SU-DHL-6 (cell line): ENCODE measurements around the gene LRRFIP2.

Experiments used
- H2AFZ ChIP-seq: fragments of 200-600 bp; sonication (generic); 2 replicates; pipeline ENCODE4 v1.6.1; 2014; ENCODE audit warnings: low read depth, mild to moderate bottlenecking, moderate library complexity, mixed read lengths, antibody characterized with exemption, low read length; ENCODE audit not compliant: severe bottlenecking
- H3F3A ChIP-seq: fragments of 200-600 bp; shearing (Covaris generic); 2 replicates; pipeline ENCODE4 v1.6.0; 2016; ENCODE audit warnings: antibody characterized with exemption, mild to moderate bottlenecking; ENCODE audit not compliant: insufficient read depth
- H3K27ac ChIP-seq: fragments of 200-600 bp; sonication (generic); 2 replicates; pipeline ENCODE4 v1.5.1; 2016; ENCODE audit warnings: low read depth, mild to moderate bottlenecking, low read length, moderate library complexity, mixed read lengths
- H3K27me3 ChIP-seq: fragments of 200-600 bp; sonication (generic), shearing (Covaris generic); 2 replicates; pipeline ENCODE4 v1.6.0; 2014; ENCODE audit warnings: mild to moderate bottlenecking, low read length
- H3K36me3 ChIP-seq: fragments of 200-600 bp; sonication (generic); 2 replicates; pipeline ENCODE4 v1.6.1; 2014; ENCODE audit warnings: mild to moderate bottlenecking, low read length, mixed read lengths
- H3K4me2 ChIP-seq: fragments of 300-600, 200-600 bp; shearing (Covaris generic), sonication (generic); 2 replicates; pipeline ENCODE4 v1.6.0; 2014; ENCODE audit warnings: low read length, low read depth, mild to moderate bottlenecking; ENCODE audit not compliant: poor library complexity, severe bottlenecking
- H3K4me3 ChIP-seq: fragments of 200-600 bp; sonication (generic); 2 replicates; pipeline ENCODE4 v1.5.1; 2014; ENCODE audit warnings: antibody characterized with exemption, low read length, mild to moderate bottlenecking, mixed read lengths; ENCODE audit not compliant: insufficient read depth, poor library complexity, severe bottlenecking
- H3K79me2 ChIP-seq: fragments of 200-600 bp; sonication (generic); 2 replicates; pipeline ENCODE4 v1.6.1; 2014; ENCODE audit warnings: mild to moderate bottlenecking, low read length, moderate library complexity; ENCODE audit not compliant: insufficient read depth
- H3K9ac ChIP-seq: fragments of 200-600 bp; sonication (generic); 2 replicates; pipeline ENCODE4 v1.7.0; 2014; ENCODE audit warnings: mild to moderate bottlenecking, low read length
- H3K9me2 ChIP-seq: fragments of 200-600 bp; sonication (generic); replicated peaks from 2 replicates; pipeline ENCODE4 v1.6.1; 2014; ENCODE audit warnings: low read length; ENCODE audit not compliant: insufficient read depth
- H3K9me3 ChIP-seq: fragments of 200-600 bp; sonication (generic); 2 replicates; pipeline ENCODE4 v1.6.1; 2014; ENCODE audit warnings: low read length, mixed read lengths; ENCODE audit not compliant: insufficient read depth
- H4K20me1 ChIP-seq: fragments of 200-600 bp; sonication (generic); 2 replicates; pipeline ENCODE4 v1.6.1; 2014; ENCODE audit warnings: low read depth, mild to moderate bottlenecking, antibody characterized with exemption, low read length, moderate library complexity, mixed read lengths
- EZH2phosphoT487 ChIP-seq: fragments of 200-600 bp; sonication (generic), shearing (Covaris generic); conservative IDR thresholded peaks from 2 replicates; pipeline ENCODE4 v1.6.1; 2018; ENCODE audit warnings: mild to moderate bottlenecking, antibody characterized with exemption, low read length, moderate library complexity, mixed read lengths
- TF ChIP-seq, protein P1 (sequence below): fragments of 200-600 bp; sonication (generic); IDR thresholded peaks from one replicate; pipeline ENCODE4 v1.5.1; 2017; ENCODE audit warnings: antibody characterized with exemption, mild to moderate bottlenecking, low read length, moderate library complexity; ENCODE audit not compliant: insufficient read depth, poor library complexity, severe bottlenecking

Gene LRRFIP2

DNA sequence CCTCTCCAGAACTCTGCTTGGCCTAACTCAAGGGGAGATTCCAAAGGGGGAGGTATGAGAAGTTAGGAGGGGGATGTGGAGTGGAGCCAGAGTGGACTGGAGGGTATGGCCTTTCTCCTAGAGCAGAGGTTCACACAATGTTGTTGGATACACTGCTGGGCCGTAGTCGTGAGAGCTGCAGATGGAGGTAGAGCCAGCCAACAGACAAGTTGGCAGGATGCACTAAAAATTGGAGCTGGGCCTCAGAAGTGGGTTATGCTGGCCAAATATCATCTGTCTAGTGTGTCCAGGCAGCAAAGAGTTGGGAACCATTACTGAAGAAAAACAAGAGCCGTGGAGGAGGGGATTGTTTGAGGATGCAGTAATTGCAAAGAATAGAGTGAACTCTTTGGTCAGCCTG, 27.7 kb upstream of the LRRFIP2 start:
- Histone ChIP-seq H3K27me3 (no peaks in the 10 kb centered on the region), H3K79me2 (no peaks in the 10 kb centered on the region), H3F3A (no peaks in the 10 kb centered on the region), H3K9me3 (no peaks in the 10 kb centered on the region), H3K36me3 (no peaks in the 10 kb centered on the region), H3K27ac (no peak overlapping the region), H3K9ac (no peak overlapping the region), H4K20me1 (no peaks in the 10 kb centered on the region), H3K9me2 (no peaks in the 10 kb centered on the region), H3K4me2 (no peak overlapping the region), H2AFZ (no peak overlapping the region), H3K4me3 (no peak overlapping the region)
- TF ChIP-seq EZH2phosphoT487, result no peak
- TF ChIP-seq, protein P1, sequence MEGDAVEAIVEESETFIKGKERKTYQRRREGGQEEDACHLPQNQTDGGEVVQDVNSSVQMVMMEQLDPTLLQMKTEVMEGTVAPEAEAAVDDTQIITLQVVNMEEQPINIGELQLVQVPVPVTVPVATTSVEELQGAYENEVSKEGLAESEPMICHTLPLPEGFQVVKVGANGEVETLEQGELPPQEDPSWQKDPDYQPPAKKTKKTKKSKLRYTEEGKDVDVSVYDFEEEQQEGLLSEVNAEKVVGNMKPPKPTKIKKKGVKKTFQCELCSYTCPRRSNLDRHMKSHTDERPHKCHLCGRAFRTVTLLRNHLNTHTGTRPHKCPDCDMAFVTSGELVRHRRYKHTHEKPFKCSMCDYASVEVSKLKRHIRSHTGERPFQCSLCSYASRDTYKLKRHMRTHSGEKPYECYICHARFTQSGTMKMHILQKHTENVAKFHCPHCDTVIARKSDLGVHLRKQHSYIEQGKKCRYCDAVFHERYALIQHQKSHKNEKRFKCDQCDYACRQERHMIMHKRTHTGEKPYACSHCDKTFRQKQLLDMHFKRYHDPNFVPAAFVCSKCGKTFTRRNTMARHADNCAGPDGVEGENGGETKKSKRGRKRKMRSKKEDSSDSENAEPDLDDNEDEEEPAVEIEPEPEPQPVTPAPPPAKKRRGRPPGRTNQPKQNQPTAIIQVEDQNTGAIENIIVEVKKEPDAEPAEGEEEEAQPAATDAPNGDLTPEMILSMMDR, result no peak

DNA sequence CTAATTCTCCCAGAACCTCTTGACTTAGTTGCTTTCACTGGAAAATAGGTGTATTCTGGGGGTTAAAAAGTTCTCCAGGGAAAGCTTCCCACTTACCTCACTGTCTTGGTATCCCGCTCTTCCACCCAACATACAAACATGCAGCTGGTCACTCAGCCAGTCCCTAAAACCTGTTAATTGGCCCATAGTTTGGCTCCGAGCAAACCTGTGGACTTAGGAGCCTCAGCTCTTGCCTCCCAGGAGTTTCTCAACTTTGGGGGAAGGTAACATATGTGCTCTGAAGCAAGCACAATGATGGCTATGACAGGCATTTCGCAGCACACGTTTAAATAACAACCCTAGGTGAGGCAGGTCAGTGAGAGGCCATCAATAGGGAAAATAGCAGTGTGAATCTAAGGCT, 25.8 kb upstream of the LRRFIP2 start:
- H3K36me3 ChIP-seq, result no peaks in the 10 kb centered on the region
- no peak overlapping the region for H3K4me3 ChIP-seq
- TF ChIP-seq, protein P1, result no peak
- TF ChIP-seq EZH2phosphoT487, result no peak
- no peaks in the 10 kb centered on the region for H3K9me3 ChIP-seq
- no peaks in the 10 kb centered on the region for H3K79me2 ChIP-seq
- H3F3A ChIP-seq, result no peaks in the 10 kb centered on the region
- no peak overlapping the region for H3K27ac ChIP-seq
- no peaks in the 10 kb centered on the region for H3K27me3 ChIP-seq
- no peak overlapping the region for H3K9ac ChIP-seq
- H3K9me2 ChIP-seq, result no peaks in the 10 kb centered on the region
- no peak overlapping the region for H3K4me2 ChIP-seq
- no peaks in the 10 kb centered on the region for H4K20me1 ChIP-seq
- H2AFZ ChIP-seq, result no peak overlapping the region

DNA sequence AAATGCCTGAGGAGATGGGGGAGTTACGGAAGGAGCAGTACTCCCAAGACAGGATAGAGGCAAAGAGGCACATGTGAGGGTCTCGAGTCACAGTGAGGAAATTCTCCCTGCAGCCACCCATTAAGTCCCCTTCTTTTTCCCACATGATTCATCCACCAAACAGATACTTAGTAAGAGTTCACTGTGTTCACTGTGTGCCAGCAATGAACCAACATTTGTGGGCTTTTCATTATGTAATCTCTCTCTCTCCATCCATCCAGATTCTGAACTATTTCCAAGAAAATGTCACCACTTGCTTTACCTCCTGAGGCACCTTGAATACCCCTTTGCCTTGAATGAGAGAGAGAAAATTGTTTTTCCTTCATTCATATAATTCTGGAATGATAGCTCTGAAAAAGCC, 24.6 kb upstream of the LRRFIP2 start:
- H3K27ac ChIP-seq, result no peak overlapping the region

More for the DNA sequence above, 24.6 kb upstream of the LRRFIP2 start:
- H3K9ac ChIP-seq, result no peak overlapping the region
- H3K36me3 ChIP-seq, result no peaks in the 10 kb centered on the region
- no peaks in the 10 kb centered on the region for H3K27me3 ChIP-seq
- no peaks in the 10 kb centered on the region for H3K79me2 ChIP-seq
- TF ChIP-seq EZH2phosphoT487, result no peak
- TF ChIP-seq, protein P1, result no peak
- no peaks in the 10 kb centered on the region for H3F3A ChIP-seq
- H3K9me2 ChIP-seq, result no peaks in the 10 kb centered on the region
- no peak overlapping the region for H2AFZ ChIP-seq
- no peaks in the 10 kb centered on the region for H3K9me3 ChIP-seq
- no peak overlapping the region for H3K4me2 ChIP-seq
- no peak overlapping the region for H3K4me3 ChIP-seq
- no peaks in the 10 kb centered on the region for H4K20me1 ChIP-seq
